GM23338 (cell line): ENCODE results near the gene DCBLD1. TPM values are rescaled to one million over a fixed set of nuclear protein-coding genes. Genes with fewer than 3 reads are reported as not detected.

Experiments
- ATAC-seq: fragments of 200-7000 bp; cut with Tn5 transposase; 3 replicates; pipeline ENCODE4 v1.9.1; 2020
- DNase-seq: peaks from one replicate; pipeline ENCODE4 v3.0.0-alpha.2; 2015; ENCODE audit warnings: low spot score
- H2AFZ ChIP-seq: fragments of 200-600 bp; sonication (generic); 2 replicates; pipeline ENCODE4 v1.8.0; 2016; ENCODE audit warnings: antibody characterized with exemption, mild to moderate bottlenecking, moderate library complexity
- H3F3A ChIP-seq: fragments of 200-600 bp; sonication (generic); replicated peaks from 2 replicates; pipeline ENCODE4 v1.8.0; 2017; ENCODE audit warnings: antibody characterized with exemption, mixed run types, low read depth
- H3K27ac ChIP-seq: fragments of 200-600 bp; sonication (generic); 2 replicates; pipeline ENCODE4 v1.6.1; 2016; ENCODE audit warnings: low read depth
- H3K27me3 ChIP-seq: fragments of 200-600 bp; sonication (generic); 2 replicates; pipeline ENCODE4 v1.8.0; 2016; ENCODE audit warnings: mild to moderate bottlenecking, mixed run types, moderate library complexity; ENCODE audit not compliant: insufficient read depth
- H3K36me3 ChIP-seq: fragments of 200-600 bp; sonication (generic); 2 replicates; pipeline ENCODE4 v1.8.0; 2016; ENCODE audit warnings: mild to moderate bottlenecking; ENCODE audit not compliant: insufficient read depth
- H3K4me1 ChIP-seq: fragments of 200-600 bp; sonication (generic); 2 replicates; pipeline ENCODE4 v1.8.0; 2016; ENCODE audit warnings: mild to moderate bottlenecking, moderate library complexity; ENCODE audit not compliant: insufficient read depth
- H3K4me2 ChIP-seq: fragments of 200-600 bp; sonication (generic); 2 replicates; pipeline ENCODE4 v1.7.1; 2017; ENCODE audit warnings: mixed run types
- H3K4me3 ChIP-seq: fragments of 200-600 bp; sonication (generic); 2 replicates; pipeline ENCODE4 v1.6.1; 2016; ENCODE audit warnings: mixed run types
- H3K79me2 ChIP-seq: fragments of 200-600 bp; sonication (generic); replicated peaks from 2 replicates; pipeline ENCODE4 v1.8.0; 2017; ENCODE audit warnings: mild to moderate bottlenecking; ENCODE audit not compliant: insufficient read depth
- H3K9me2 ChIP-seq: fragments of 200-600 bp; sonication (generic); 2 replicates; pipeline ENCODE4 v1.8.0; 2017; ENCODE audit not compliant: insufficient read depth
- H4K20me1 ChIP-seq: fragments of 200-600 bp; sonication (generic); replicated peaks from 2 replicates; pipeline ENCODE4 v1.8.0; 2017; ENCODE audit warnings: mild to moderate bottlenecking; ENCODE audit not compliant: insufficient read depth
- H3K27ac Mint-ChIP-seq: 2 replicates; pipeline ENCODE4 v1.8.0; 2020; ENCODE audit warnings: inconsistent platforms, mild to moderate bottlenecking, moderate library complexity, mixed read lengths
- H3K27me3 Mint-ChIP-seq: 3 replicates; pipeline ENCODE4 v1.8.0; 2022; ENCODE audit warnings: low read depth, mild to moderate bottlenecking, moderate library complexity, mixed read lengths, inconsistent platforms; ENCODE audit not compliant: insufficient read depth, poor library complexity
- H3K36me3 Mint-ChIP-seq: 3 replicates; pipeline ENCODE4 v1.8.0; 2021; ENCODE audit warnings: low read depth, mild to moderate bottlenecking, inconsistent platforms, moderate library complexity, mixed read lengths
- H3K4me1 Mint-ChIP-seq: 3 replicates; pipeline ENCODE4 v1.8.0; 2020; ENCODE audit warnings: mild to moderate bottlenecking, inconsistent platforms, mixed read lengths
- H3K4me3 Mint-ChIP-seq: 3 replicates; pipeline ENCODE4 v1.8.0; 2021; ENCODE audit warnings: moderate library complexity, mild to moderate bottlenecking, inconsistent platforms, mixed read lengths
- H3K9me3 Mint-ChIP-seq: 3 replicates; pipeline ENCODE4 v1.8.0; 2020; ENCODE audit warnings: moderate library complexity, mild to moderate bottlenecking, inconsistent platforms, mixed read lengths
- CREB1 ChIP-seq: fragments of 250-450 bp; sonication (Bioruptor Pico); IDR thresholded peaks from 2 replicates; pipeline ENCODE4 v1.5.0; 2020; ENCODE audit warnings: low read depth, mild to moderate bottlenecking, moderate library complexity
- EZH2phosphoT487 ChIP-seq: fragments of 200-600 bp; sonication (generic); IDR thresholded peaks from one replicate; pipeline ENCODE4 v1.8.1; 2018; ENCODE audit warnings: antibody characterized with exemption; ENCODE audit not compliant: unreplicated experiment
- JUNB ChIP-seq: IDR thresholded peaks from one replicate; pipeline ENCODE4 v1.6.1; 2016; ENCODE audit warnings: antibody characterized with exemption; ENCODE audit not compliant: unreplicated experiment
- NANOG ChIP-seq: IDR thresholded peaks from 2 replicates; pipeline ENCODE4 v1.6.1; 2016; ENCODE audit warnings: antibody characterized with exemption, borderline replicate concordance
- STAT1 ChIP-seq: IDR thresholded peaks from one replicate; pipeline ENCODE4 v1.6.1; 2016; ENCODE audit warnings: antibody characterized with exemption; ENCODE audit not compliant: unreplicated experiment
- ZNF114 ChIP-seq: fragments of 250-450 bp; sonication (Bioruptor Pico); IDR thresholded peaks from 2 replicates; pipeline ENCODE4 v1.5.0; 2020; ENCODE audit warnings: mild to moderate bottlenecking, moderate library complexity
- ZNF331 ChIP-seq: fragments of 250-450 bp; sonication (Bioruptor Pico); IDR thresholded peaks from 2 replicates; pipeline ENCODE4 v1.5.0; 2020; ENCODE audit warnings: low read depth, mild to moderate bottlenecking, moderate library complexity
- polyA plus RNA-seq: library from polyadenylated mRNA; unstranded; fragments of >200 nt; fragmentation: Nextera tagmentation; extraction: Ambion mirVana; gene quantifications from 2 replicates; pipeline ENCODE4 v1.2.1, GENCODE V29; 2016
- total RNA-seq: library from RNA; depleted of rRNA; stranded (reverse); fragments of >200 nt; shearing (Covaris generic); gene quantifications from 2 replicates; pipeline ENCODE4 v1.2.3, GENCODE V29; 2014
- TF ChIP-seq, protein P1 (sequence below): IDR thresholded peaks from one replicate; pipeline ENCODE4 v1.6.1; 2018; ENCODE audit warnings: antibody characterized with exemption; ENCODE audit not compliant: unreplicated experiment
- TF ChIP-seq, protein P2 (sequence below): IDR thresholded peaks from 2 replicates; pipeline ENCODE4 v1.6.1; 2016; ENCODE audit warnings: antibody characterized with exemption
- TF ChIP-seq, protein P3 (sequence below), 2 experiments: fragments of 200-600 bp in 1 of 2; sonication (generic) in 1 of 2; conservative IDR thresholded peaks; 2 replicates each; pipeline versions ENCODE4 v1.5.1 to v1.6.1; 2016 to 2017; ENCODE audit warnings: antibody characterized with exemption in 2 of 2, low read depth in 2 of 2, mild to moderate bottlenecking in 2 of 2, moderate library complexity in 1 of 2

DCBLD1 gene
- total and polyA plus RNA-seq, 2 experiments from 2014 or later = 4.2 to 7.6 TPM

DNA sequence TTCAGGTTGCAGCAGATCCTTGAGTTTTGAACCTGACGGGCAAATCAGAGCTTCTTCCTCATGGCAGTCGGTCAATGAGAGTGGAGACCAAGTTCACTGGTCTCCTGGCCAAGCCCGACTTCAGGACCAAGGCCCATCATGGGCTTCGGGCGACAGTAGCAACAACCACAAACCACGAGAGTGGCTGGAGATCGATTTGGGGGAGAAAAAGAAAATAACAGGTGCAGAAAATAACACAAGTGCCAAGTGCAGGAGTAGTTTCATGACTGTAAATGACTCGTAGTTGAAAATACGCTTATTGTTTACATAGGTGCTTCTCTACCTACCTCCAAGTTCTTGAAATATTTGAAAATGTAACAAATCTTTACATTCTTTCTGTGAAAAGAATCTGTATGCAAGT is 56.1 kb downstream of the DCBLD1 start:
- Histone ChIP-seq H3F3A (no peaks in the 10 kb centered on the region), H3K9me2 (no peaks in the 10 kb centered on the region), H4K20me1 (no peaks in the 10 kb centered on the region), H3K27ac (no peak overlapping the region), H3K4me2 (no peak overlapping the region), H3K36me3 (no peaks in the 10 kb centered on the region; the same call in 1 of the 2 replicates), H3K4me3 (no peak overlapping the region), H3K27me3 (no peaks in the 10 kb centered on the region), H3K79me2 (no peaks in the 10 kb centered on the region), H3K4me1 (no peaks in the 10 kb centered on the region), H2AFZ (no peak overlapping the region)
- ATAC-seq (no peak), DNase-seq (no peak)
- Mint-ChIP-seq H3K27ac (no peak overlapping the region), H3K4me3 (no peak overlapping the region), H3K9me3 (no peaks in the 10 kb centered on the region), H3K4me1 (peaks cover 9% of the 10 kb centered on the region; the same call in 2 of the 3 replicates), H3K27me3 (no peaks in the 10 kb centered on the region), H3K36me3 (peaks cover 3% of the 10 kb centered on the region; the same call in 1 of the 3 replicates)
- TF ChIP-seq, protein P1, sequence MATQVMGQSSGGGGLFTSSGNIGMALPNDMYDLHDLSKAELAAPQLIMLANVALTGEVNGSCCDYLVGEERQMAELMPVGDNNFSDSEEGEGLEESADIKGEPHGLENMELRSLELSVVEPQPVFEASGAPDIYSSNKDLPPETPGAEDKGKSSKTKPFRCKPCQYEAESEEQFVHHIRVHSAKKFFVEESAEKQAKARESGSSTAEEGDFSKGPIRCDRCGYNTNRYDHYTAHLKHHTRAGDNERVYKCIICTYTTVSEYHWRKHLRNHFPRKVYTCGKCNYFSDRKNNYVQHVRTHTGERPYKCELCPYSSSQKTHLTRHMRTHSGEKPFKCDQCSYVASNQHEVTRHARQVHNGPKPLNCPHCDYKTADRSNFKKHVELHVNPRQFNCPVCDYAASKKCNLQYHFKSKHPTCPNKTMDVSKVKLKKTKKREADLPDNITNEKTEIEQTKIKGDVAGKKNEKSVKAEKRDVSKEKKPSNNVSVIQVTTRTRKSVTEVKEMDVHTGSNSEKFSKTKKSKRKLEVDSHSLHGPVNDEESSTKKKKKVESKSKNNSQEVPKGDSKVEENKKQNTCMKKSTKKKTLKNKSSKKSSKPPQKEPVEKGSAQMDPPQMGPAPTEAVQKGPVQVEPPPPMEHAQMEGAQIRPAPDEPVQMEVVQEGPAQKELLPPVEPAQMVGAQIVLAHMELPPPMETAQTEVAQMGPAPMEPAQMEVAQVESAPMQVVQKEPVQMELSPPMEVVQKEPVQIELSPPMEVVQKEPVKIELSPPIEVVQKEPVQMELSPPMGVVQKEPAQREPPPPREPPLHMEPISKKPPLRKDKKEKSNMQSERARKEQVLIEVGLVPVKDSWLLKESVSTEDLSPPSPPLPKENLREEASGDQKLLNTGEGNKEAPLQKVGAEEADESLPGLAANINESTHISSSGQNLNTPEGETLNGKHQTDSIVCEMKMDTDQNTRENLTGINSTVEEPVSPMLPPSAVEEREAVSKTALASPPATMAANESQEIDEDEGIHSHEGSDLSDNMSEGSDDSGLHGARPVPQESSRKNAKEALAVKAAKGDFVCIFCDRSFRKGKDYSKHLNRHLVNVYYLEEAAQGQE = no peak
- TF ChIP-seq STAT1 = no peak
- TF ChIP-seq JUNB = no peak
- TF ChIP-seq, protein P2, sequence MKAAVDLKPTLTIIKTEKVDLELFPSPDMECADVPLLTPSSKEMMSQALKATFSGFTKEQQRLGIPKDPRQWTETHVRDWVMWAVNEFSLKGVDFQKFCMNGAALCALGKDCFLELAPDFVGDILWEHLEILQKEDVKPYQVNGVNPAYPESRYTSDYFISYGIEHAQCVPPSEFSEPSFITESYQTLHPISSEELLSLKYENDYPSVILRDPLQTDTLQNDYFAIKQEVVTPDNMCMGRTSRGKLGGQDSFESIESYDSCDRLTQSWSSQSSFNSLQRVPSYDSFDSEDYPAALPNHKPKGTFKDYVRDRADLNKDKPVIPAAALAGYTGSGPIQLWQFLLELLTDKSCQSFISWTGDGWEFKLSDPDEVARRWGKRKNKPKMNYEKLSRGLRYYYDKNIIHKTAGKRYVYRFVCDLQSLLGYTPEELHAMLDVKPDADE = no peak
- TF ChIP-seq EZH2phosphoT487 = no peak
- no peak for TF ChIP-seq ZNF331 (CRISPR knock-in tag)
- TF ChIP-seq, protein P3, sequence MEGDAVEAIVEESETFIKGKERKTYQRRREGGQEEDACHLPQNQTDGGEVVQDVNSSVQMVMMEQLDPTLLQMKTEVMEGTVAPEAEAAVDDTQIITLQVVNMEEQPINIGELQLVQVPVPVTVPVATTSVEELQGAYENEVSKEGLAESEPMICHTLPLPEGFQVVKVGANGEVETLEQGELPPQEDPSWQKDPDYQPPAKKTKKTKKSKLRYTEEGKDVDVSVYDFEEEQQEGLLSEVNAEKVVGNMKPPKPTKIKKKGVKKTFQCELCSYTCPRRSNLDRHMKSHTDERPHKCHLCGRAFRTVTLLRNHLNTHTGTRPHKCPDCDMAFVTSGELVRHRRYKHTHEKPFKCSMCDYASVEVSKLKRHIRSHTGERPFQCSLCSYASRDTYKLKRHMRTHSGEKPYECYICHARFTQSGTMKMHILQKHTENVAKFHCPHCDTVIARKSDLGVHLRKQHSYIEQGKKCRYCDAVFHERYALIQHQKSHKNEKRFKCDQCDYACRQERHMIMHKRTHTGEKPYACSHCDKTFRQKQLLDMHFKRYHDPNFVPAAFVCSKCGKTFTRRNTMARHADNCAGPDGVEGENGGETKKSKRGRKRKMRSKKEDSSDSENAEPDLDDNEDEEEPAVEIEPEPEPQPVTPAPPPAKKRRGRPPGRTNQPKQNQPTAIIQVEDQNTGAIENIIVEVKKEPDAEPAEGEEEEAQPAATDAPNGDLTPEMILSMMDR (conservative IDR thresholded peaks at IDR 0.05; ENCODE audit: low read depth in 2 of 2) = no peak
- no peak for TF ChIP-seq NANOG
- no peak for TF ChIP-seq ZNF114 (CRISPR knock-in tag)
- no peak for TF ChIP-seq CREB1 (CRISPR knock-in tag)
